HCT116 (cell line): Measurements from ENCODE around the gene CORO2B. TPM values are rescaled to one million over a fixed set of nuclear protein-coding genes. Genes with fewer than 3 reads are reported as not detected.

Experiments
- ATAC-seq: fragments of 200-7000 bp; cut with Tn5 transposase; 2 replicates; pipeline ENCODE4 v1.9.1; 2020; ENCODE audit warnings: mild to moderate bottlenecking, moderate library complexity
- BruUV-seq: library from RNA; stranded (reverse); fragments of 400-500 nt; replicated peaks from 2 replicates; lab custom pipeline; 2021; lab: Mats Ljungman, UMichigan
- CTCF ChIA-PET: fragments of 300-600 bp; sonication (Branson Sonifier 250); formaldehyde crosslinking; loops from one replicate; lab custom pipeline; 2021; ENCODE audit warnings: antibody characterized with exemption; lab: Charles Lee
- POLR2A ChIA-PET: fragments of 300-600, 350-600 bp; sonication (Branson Sonifier 250); formaldehyde crosslinking; loops from one replicate; lab custom pipeline; 2021; ENCODE audit warnings: antibody characterized with exemption; lab: Charles Lee
- RAD21 ChIA-PET, 2 experiments: fragments of 300-600 bp; sonication (Branson Sonifier 250); formaldehyde crosslinking; loops; one replicate each; lab custom pipeline; 2023; ENCODE audit warnings: low total read pairs in 2 of 2; ENCODE audit not compliant: uncharacterized antibody in 2 of 2, unreplicated experiment in 2 of 2, low non-redundant PET in 1 of 2; lab: Charles Lee
- DNase-seq: peaks from one replicate; pipeline ENCODE4 v3.0.0-alpha.2; 2010; ENCODE audit warnings: low read depth, low spot score
- H2AFZ ChIP-seq: fragments of 200-600 bp; shearing (Covaris generic), sonication (generic); 2 replicates; pipeline ENCODE4 v1.6.1; 2017; ENCODE audit warnings: low read depth, mixed run types, mixed read lengths, antibody characterized with exemption, low read length; ENCODE audit not compliant: poor library complexity, severe bottlenecking
- H3K27ac ChIP-seq: 2 replicates; pipeline ENCODE4 v1.5.1; 2012; ENCODE audit warnings: low read depth, low read length
- H3K27me3 ChIP-seq: fragments of 200-600 bp; sonication (generic); 2 replicates; pipeline ENCODE4 v1.6.1; 2016; ENCODE audit warnings: mixed run types, low read length, mixed read lengths; ENCODE audit not compliant: insufficient read depth
- H3K36me3 ChIP-seq, 2 experiments: fragments of 200-500 bp in 1 of 2; fragments of 200-600 bp in 1 of 2; sonication (Bioruptor generic) in 1 of 2; sonication (generic) in 1 of 2; 2 replicates each; pipeline versions ENCODE4 v1.5.1 to v1.6.1; 2014 to 2016; ENCODE audit warnings: low read length in 2 of 2, inconsistent platforms in 1 of 2, mixed read lengths in 1 of 2, mixed run types in 1 of 2; ENCODE audit not compliant: insufficient read depth in 2 of 2, control insufficient read depth in 1 of 2
- H3K4me1 ChIP-seq, 2 experiments: fragments of 200-600 bp in 1 of 2; sonication (generic) in 1 of 2; 2 replicates each; pipeline versions ENCODE4 v1.5.1 to v1.6.1; 2012 to 2017; ENCODE audit warnings: low read length in 2 of 2, inconsistent platforms in 1 of 2, mild to moderate bottlenecking in 1 of 2, mixed read lengths in 1 of 2, mixed run types in 1 of 2, moderate library complexity in 1 of 2; ENCODE audit not compliant: insufficient read depth in 2 of 2, control insufficient read depth in 1 of 2
- H3K4me2 ChIP-seq: fragments of 200-600 bp; sonication (generic); 2 replicates; pipeline ENCODE4 v1.6.1; 2017; ENCODE audit warnings: mixed run types, low read length, mixed read lengths
- H3K4me3 ChIP-seq, 2 experiments: fragments of 200-600 bp in 1 of 2; sonication (generic) in 1 of 2; replicated peaks in 1 of 2; 2 replicates each; pipeline ENCODE4 v1.5.1; 2011 to 2016; ENCODE audit warnings: low read length in 2 of 2, control low read depth in 1 of 2, low read depth in 1 of 2, mild to moderate bottlenecking in 1 of 2, mixed read lengths in 1 of 2, mixed run types in 1 of 2
- H3K79me2 ChIP-seq: fragments of 200-600 bp; sonication (generic); 2 replicates; pipeline ENCODE4 v1.6.1; 2017; ENCODE audit warnings: mild to moderate bottlenecking, mixed run types, low read length, moderate library complexity, mixed read lengths; ENCODE audit not compliant: insufficient read depth
- H3K9ac ChIP-seq: fragments of 200-600 bp; sonication (generic); 2 replicates; pipeline ENCODE4 v1.6.1; 2016; ENCODE audit warnings: low read length, mixed read lengths
- H3K9me2 ChIP-seq: fragments of 200-600 bp; sonication (generic), shearing (Covaris generic); 2 replicates; pipeline ENCODE4 v1.6.1; 2017; ENCODE audit warnings: mixed run types, mild to moderate bottlenecking, moderate library complexity; ENCODE audit not compliant: insufficient read depth
- H3K9me3 ChIP-seq, 2 experiments: fragments of 200-500 bp in 1 of 2; fragments of 200-600 bp in 1 of 2; sonication (Bioruptor generic) in 1 of 2; sonication (generic) in 1 of 2; 2 replicates each; pipeline ENCODE4 v1.6.1; 2014 to 2017; ENCODE audit warnings: low read length in 2 of 2, mixed read lengths in 2 of 2, inconsistent platforms in 1 of 2, low read depth in 1 of 2, mild to moderate bottlenecking in 1 of 2, mixed run types in 1 of 2, moderate library complexity in 1 of 2; ENCODE audit not compliant: control insufficient read depth in 1 of 2, insufficient read depth in 1 of 2
- H4K20me1 ChIP-seq: fragments of 200-600 bp; sonication (generic), shearing (Covaris generic); 2 replicates; pipeline ENCODE4 v1.6.1; 2017; ENCODE audit warnings: mixed run types, mild to moderate bottlenecking, moderate library complexity; ENCODE audit not compliant: insufficient read depth
- CTCF ChIP-seq, 3 experiments: fragments of 200-600 bp in 1 of 3; sonication (generic) in 1 of 3; IDR thresholded peaks in 2 of 3; conservative IDR thresholded peaks in 1 of 3; 2 replicates each; pipeline ENCODE4 v1.5.1; 2012 to 2017; ENCODE audit warnings: low read depth in 2 of 3, low read length in 2 of 3, antibody characterized with exemption in 1 of 3, borderline replicate concordance in 1 of 3, control low read depth in 1 of 3, mild to moderate bottlenecking in 1 of 3, mixed read lengths in 1 of 3, mixed run types in 1 of 3, moderate library complexity in 1 of 3; ENCODE audit not compliant: insufficient read depth in 1 of 3
- EZH2phosphoT487 ChIP-seq: fragments of 200-600 bp; IDR thresholded peaks from 2 replicates; pipeline ENCODE4 v1.6.1; 2018; ENCODE audit warnings: antibody characterized with exemption, borderline replicate concordance
- POLR2AphosphoS5 ChIP-seq: IDR thresholded peaks from 2 replicates; pipeline ENCODE4 v1.6.1; 2011; ENCODE audit warnings: mild to moderate bottlenecking, low read depth, low read length, moderate library complexity
- RAD21 ChIP-seq: IDR thresholded peaks from 2 replicates; pipeline ENCODE4 v1.6.1; 2012; ENCODE audit warnings: low read depth, mild to moderate bottlenecking
- REST ChIP-seq: IDR thresholded peaks from 2 replicates; pipeline ENCODE4 v1.6.1; 2012; ENCODE audit warnings: low read depth
- SIN3A ChIP-seq: IDR thresholded peaks from 2 replicates; pipeline ENCODE4 v1.6.1; 2012; ENCODE audit warnings: low read depth
- TCF7L2 ChIP-seq: IDR thresholded peaks from 2 replicates; pipeline ENCODE4 v1.7.0; 2011; ENCODE audit warnings: borderline replicate concordance, inconsistent platforms; ENCODE audit not compliant: insufficient read depth, insufficient read length; ENCODE audit errors: extremely low read depth
- ZFX ChIP-seq: fragments of 450-650 bp; IDR thresholded peaks from 2 replicates; pipeline ENCODE4 v1.6.1; 2017
- intact Hi-C: fragments of 100-400 bp; cut with micrococcal nuclease; formaldehyde crosslinking; loops from 2 replicates; pipeline ENCODE4 v1.10.0; 2022
- total RNA-seq: library from RNA; stranded (reverse); gene quantifications from one replicate; pipeline ENCODE4 v1.2.1, GENCODE V29; 2021; ENCODE audit not compliant: unreplicated experiment

Gene CORO2B
- total RNA-seq, 1 experiment from 2014 or later: 2.8 TPM

- peaks cover 18 to 54% of the 10 kb centered on the region in 2 experiments for H3K4me1 ChIP-seq
- TF ChIP-seq POLR2AphosphoS5 (peak; percentile 36; the same call in 1 of the 2 replicates), ZFX (peak; percentile 46), EZH2phosphoT487 (no peak), TCF7L2 (no peak), REST (no peak), SIN3A (no peak), RAD21 (peak; percentile 54), CTCF (IDR thresholded peaks at IDR 0.05 in 2 of 3, conservative IDR thresholded peaks at IDR 0.05 in 1 of 3; ENCODE audit: borderline replicate concordance in 1 of 3, insufficient read depth in 1 of 3, low read depth in 2 of 3, low read length in 2 of 3) (peak in 2 of 3 experiments; percentile 26 to 33; a peak in 2 of 6 replicates)
- no peaks in the 10 kb centered on the region for H3K36me3 ChIP-seq
- peak overlapping the region; percentile 24 for H2AFZ ChIP-seq
- H3K9ac ChIP-seq: peak overlapping the region; percentile 55
- RAD21 ChIA-PET: no interaction called here
- no peaks in the 10 kb centered on the region for H4K20me1 ChIP-seq
- intact Hi-C loops: no loop called here
- DNase-seq: no peak
- H3K27me3 ChIP-seq: no peaks in the 10 kb centered on the region
- no peaks in the 10 kb centered on the region for H3K79me2 ChIP-seq
- POLR2A ChIA-PET: no interaction called here
- peak overlapping the region; percentile 52; the same call in 1 of the 2 replicates for H3K27ac ChIP-seq
- peak overlapping the region; percentile 79 for H3K4me2 ChIP-seq
- CTCF ChIA-PET: no interaction called here
- BruUV-seq: no TSS peak
- ATAC-seq: peak; percentile 59
- H3K4me3 ChIP-seq: peak overlapping the region; percentile 52 to 68
- no peaks in the 10 kb centered on the region for H3K9me2 ChIP-seq
- H3K9me3 ChIP-seq: no peaks in the 10 kb centered on the region
These were observed 416 bp upstream of the CORO2B start for GRCh38 chr15:68578175-68578979.
